ENCODE data around the gene DHODH.
"Not testable (repeated sequence)": the region's sequence is repeated elsewhere in the genome, so short reads cannot be mapped to it uniquely, and the experiment has no call there.

- TF ChIP-seq CTCF (IDR thresholded peaks at IDR 0.05); POLR2A (IDR thresholded peaks at IDR 0.05); EP300 (IDR thresholded peaks at IDR 0.05; ENCODE audit: low read depth); POLR2AphosphoS5 (IDR thresholded peaks at IDR 0.05): not testable (repeated sequence)
Observed at GRCh38 chr16:72059060-72059459, 50.5 kb downstream of the DHODH start.

Data from transverse colon (tissue), 4 donors.